A549 (cell line): ENCODE results near the gene HS6ST3. TPM values are rescaled to one million over a fixed set of nuclear protein-coding genes. Genes with fewer than 3 reads are reported as not detected.

Source experiments
- ATAC-seq, 2 experiments: fragments of 200-7000 bp in 1 of 2; fragments of >200 bp in 1 of 2; cut with Nextera tagmentation in 1 of 2; cut with Tn5 transposase in 1 of 2; 3 replicates each; pipeline versions ENCODE4 v1.8.0 to v1.9.1; 2018 to 2020; ENCODE audit warnings: mild to moderate bottlenecking in 1 of 2, moderate library complexity in 1 of 2
- CTCF ChIA-PET: fragments of 300-600 bp; sonication (Branson Sonifier 250); formaldehyde crosslinking; extraction: SDS; loops from one replicate; lab custom pipeline; 2021; ENCODE audit warnings: antibody characterized with exemption, inconsistent platforms; lab: Yijun Ruan, JAX
- POLR2A ChIA-PET: fragments of 350-600 bp; formaldehyde crosslinking; extraction: SDS; loops from one replicate; lab custom pipeline; 2021; ENCODE audit warnings: antibody characterized with exemption, inconsistent platforms; lab: Yijun Ruan, JAX
- DNase-seq, 2 experiments: peaks; one replicate each; pipeline versions ENCODE4 v3.0.0 to v3.0.0-alpha.2; 2011 to 2016; ENCODE audit warnings: low read depth in 1 of 2, low spot score in 1 of 2
- FAIRE-seq: peaks from 2 replicates; lab custom pipeline; 2011; peaks lifted over from hg19 to GRCh38; lab: Jason Lieb, UNC
- H3K27ac ChIP-seq, 2 experiments: fragments of >200 bp; sonication (Bioruptor Twin); formaldehyde crosslinking; 3 replicates each; pipeline ENCODE4 v1.5.1; 2016 to 2017
- H3K4me1 ChIP-seq: fragments of >200 bp; sonication (Bioruptor Twin); formaldehyde crosslinking; 3 replicates; pipeline ENCODE4 v1.6.1; 2016
- H3K4me2 ChIP-seq: fragments of >200 bp; sonication (Bioruptor Twin); formaldehyde crosslinking; 3 replicates; pipeline ENCODE4 v1.6.1; 2016
- H3K4me3 ChIP-seq: fragments of >200 bp; sonication (Bioruptor Twin); formaldehyde crosslinking; 3 replicates; pipeline ENCODE4 v1.5.1; 2016
- H3K9me3 ChIP-seq: fragments of >200 bp; sonication (Bioruptor Twin); formaldehyde crosslinking; 3 replicates; pipeline ENCODE4 v1.6.1; 2016
- CBX2 ChIP-seq: fragments of 200-600 bp; sonication (generic); IDR thresholded peaks from 2 replicates; pipeline ENCODE4 v1.6.1; 2016; ENCODE audit warnings: low read depth, mild to moderate bottlenecking, borderline replicate concordance
- CEBPB ChIP-seq, 2 experiments: fragments of >200 bp in 1 of 2; sonication (Bioruptor Twin) in 1 of 2; formaldehyde crosslinking in 1 of 2; IDR thresholded peaks; 2 replicates each; pipeline ENCODE4 v1.6.1; 2012 to 2016
- CHD4 ChIP-seq: fragments of 200-600 bp; sonication (generic); IDR thresholded peaks from 2 replicates; pipeline ENCODE4 v1.6.1; 2016; ENCODE audit warnings: antibody characterized with exemption, mild to moderate bottlenecking, borderline replicate concordance
- EHF ChIP-seq: fragments of 250-450 bp; sonication (Bioruptor Pico); IDR thresholded peaks from 2 replicates; pipeline ENCODE4 v1.5.0; 2020; ENCODE audit warnings: mild to moderate bottlenecking
- EHMT2 ChIP-seq: fragments of 200-600 bp; sonication (generic); IDR thresholded peaks from 2 replicates; pipeline ENCODE4 v1.6.1; 2016; ENCODE audit warnings: antibody characterized with exemption, low read depth, mild to moderate bottlenecking, moderate library complexity
- ELK1 ChIP-seq: fragments of 150-350 bp; IDR thresholded peaks from 2 replicates; pipeline ENCODE4 v1.6.1; 2014; ENCODE audit warnings: low read depth, mild to moderate bottlenecking, low read length
- EP300 ChIP-seq, 2 experiments: fragments of >200 bp; sonication (Bioruptor Twin); formaldehyde crosslinking; IDR thresholded peaks; 2 replicates in 1 of 2; 3 replicates in 1 of 2; pipeline ENCODE4 v1.6.1; 2016 to 2017
- ESRRA ChIP-seq: fragments of 150-350 bp; IDR thresholded peaks from 2 replicates; pipeline ENCODE4 v1.6.1; 2014; ENCODE audit warnings: mild to moderate bottlenecking, low read length, borderline replicate concordance
- FOSB ChIP-seq: fragments of 250-450 bp; sonication (Bioruptor Pico); IDR thresholded peaks from 2 replicates; pipeline ENCODE4 v1.5.0; 2020; ENCODE audit warnings: mild to moderate bottlenecking, moderate library complexity
- HOXB13 ChIP-seq: fragments of 250-450 bp; sonication (Bioruptor Pico); IDR thresholded peaks from 2 replicates; pipeline ENCODE4 v1.5.0; 2020; ENCODE audit warnings: low read depth, mild to moderate bottlenecking, moderate library complexity
- JUN ChIP-seq, 2 experiments: fragments of >200 bp; sonication (Bioruptor Twin); formaldehyde crosslinking; IDR thresholded peaks; 2 replicates in 1 of 2; 3 replicates in 1 of 2; pipeline ENCODE4 v1.6.1; 2016 to 2017
- JUNB ChIP-seq: fragments of >200 bp; sonication (Bioruptor Twin); formaldehyde crosslinking; IDR thresholded peaks from 2 replicates; pipeline ENCODE4 v1.6.1; 2016
- KDM1A ChIP-seq: fragments of 200-600 bp; sonication (generic); IDR thresholded peaks from 2 replicates; pipeline ENCODE4 v1.6.1; 2016; ENCODE audit warnings: low read depth, mild to moderate bottlenecking
- KDM5A ChIP-seq: fragments of 200-600 bp; sonication (generic); IDR thresholded peaks from 2 replicates; pipeline ENCODE4 v1.6.1; 2016; ENCODE audit warnings: antibody characterized with exemption, mild to moderate bottlenecking
- MYC ChIP-seq: IDR thresholded peaks from 2 replicates; pipeline ENCODE4 v1.6.1; 2012; ENCODE audit warnings: mild to moderate bottlenecking, inconsistent platforms, low read length, improper control_type of control experiment, borderline replicate concordance
- NFE2L2 ChIP-seq: fragments of 150-350 bp; conservative IDR thresholded peaks from 2 replicates; pipeline ENCODE4 v1.6.1; 2014; ENCODE audit warnings: low read length
- NPAS2 ChIP-seq: fragments of 250-450 bp; sonication (Bioruptor Pico); IDR thresholded peaks from 2 replicates; pipeline ENCODE4 v1.8.0; 2022; ENCODE audit warnings: mild to moderate bottlenecking, moderate library complexity, borderline replicate concordance
- NR3C1 ChIP-seq: fragments of >200 bp; sonication (Bioruptor Twin); formaldehyde crosslinking; IDR thresholded peaks from 3 replicates; pipeline ENCODE4 v1.6.1; 2017
- PHF8 ChIP-seq: fragments of 200-600 bp; sonication (generic); IDR thresholded peaks from 2 replicates; pipeline ENCODE4 v1.6.1; 2016; ENCODE audit warnings: low read depth, mild to moderate bottlenecking, antibody characterized with exemption, moderate library complexity, borderline replicate concordance
- POLR2A ChIP-seq: IDR thresholded peaks from 2 replicates; pipeline ENCODE4 v1.6.1; 2012; ENCODE audit warnings: mild to moderate bottlenecking, low read length
- RARB ChIP-seq: fragments of 250-450 bp; sonication (Bioruptor Pico); IDR thresholded peaks from 2 replicates; pipeline ENCODE4 v1.8.0; 2021; ENCODE audit warnings: mild to moderate bottlenecking, moderate library complexity
- RCOR1 ChIP-seq: fragments of 150-350 bp; IDR thresholded peaks from 2 replicates; pipeline ENCODE4 v1.6.1; 2014; ENCODE audit warnings: antibody characterized with exemption, low read length, low read depth
- SREBF2 ChIP-seq: fragments of 450-650 bp; IDR thresholded peaks from 2 replicates; pipeline ENCODE4 v1.6.1; 2014; ENCODE audit warnings: mild to moderate bottlenecking, moderate library complexity
- TFCP2L1 ChIP-seq: fragments of 250-450 bp; sonication (Bioruptor Pico); IDR thresholded peaks from 2 replicates; pipeline ENCODE4 v1.5.0; 2021; ENCODE audit warnings: mild to moderate bottlenecking
- USF2 ChIP-seq: fragments of 450-650 bp; IDR thresholded peaks from 2 replicates; pipeline ENCODE4 v1.6.1; 2014; ENCODE audit warnings: antibody characterized with exemption
- ZFP36 ChIP-seq: fragments of 450-650 bp; IDR thresholded peaks from 2 replicates; pipeline ENCODE4 v1.6.1; 2014; ENCODE audit warnings: borderline replicate concordance; ENCODE audit not compliant: partially characterized antibody
- ZNF302 ChIP-seq: fragments of 250-450 bp; sonication (Bioruptor Pico); IDR thresholded peaks from 2 replicates; pipeline ENCODE4 v1.9.0; 2021; ENCODE audit warnings: inconsistent platforms, mild to moderate bottlenecking, moderate library complexity
- WGBS: methylation state at CpG from one replicate; pipeline ENCODE4 v1.1.6; 2017; ENCODE audit errors: missing lambda C conversion rate; 5-methylcytosine and 5-hydroxymethylcytosine counted together
- polyA plus RNA-seq, 4 experiments: library from polyadenylated mRNA; depleted of rRNA in 3 of 4; stranded (reverse); fragments of >200 nt; fragmentation: RNase III in 1 of 4; extraction: RNeasy Plus Mini Kit Qiagen cat#74134 plus additional on column Dnase treatment in 1 of 4; gene quantifications; 2 replicates in 3 of 4; 3 replicates in 1 of 4; pipeline ENCODE4 v1.2.3, GENCODE V29; 2011 to 2017
- TF ChIP-seq, protein P1 (sequence below): fragments of 250-450 bp; sonication (Bioruptor Pico); IDR thresholded peaks from 2 replicates; pipeline ENCODE4 v1.5.0; 2021; ENCODE audit warnings: mild to moderate bottlenecking, moderate library complexity, borderline replicate concordance
- TF ChIP-seq, protein P2 (sequence below): IDR thresholded peaks from 2 replicates; pipeline ENCODE4 v1.6.1; 2012
- TF ChIP-seq, protein P3 (sequence below): IDR thresholded peaks from 2 replicates; pipeline ENCODE4 v1.6.1; 2012; ENCODE audit warnings: low read depth, borderline replicate concordance

The HS6ST3 gene
- polyA plus RNA-seq, 2 of the 4 experiments (the other 2 are of a cell fraction), result not detected

DNA sequence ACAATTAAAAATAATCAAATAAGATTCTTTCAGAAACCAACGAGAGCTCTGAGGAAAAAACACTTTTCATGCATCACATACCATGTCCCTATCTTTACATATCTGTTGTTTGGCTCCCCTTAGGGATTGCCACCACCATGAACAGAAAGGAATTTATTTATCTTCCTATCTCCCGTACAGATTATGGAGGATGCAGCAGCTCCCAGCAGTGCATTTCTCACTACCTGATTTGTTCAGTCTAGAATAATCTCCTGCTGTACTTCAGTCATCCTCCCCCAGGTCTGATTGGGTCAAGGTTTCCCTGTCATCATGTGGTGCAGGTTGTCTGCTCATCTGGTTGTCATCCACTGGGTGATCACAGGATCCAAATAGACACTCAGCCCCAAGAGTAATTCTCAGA, 453.1 kb downstream of the HS6ST3 start:
- no peaks in the 10 kb centered on the region for H3K4me1 ChIP-seq
- ATAC-seq (no peak), FAIRE-seq (no peak), DNase-seq (no peak)
- no peak overlapping the region for H3K4me2 ChIP-seq
- no peak for TF ChIP-seq RCOR1
- TF ChIP-seq CEBPB (IDR thresholded peaks at IDR 0.05), result no peak
- no peak for TF ChIP-seq NPAS2
- WGBS, result 11% methylated on average over 2 of the region's 2 CpGs
- CTCF ChIA-PET, result no interaction called here
- POLR2A ChIA-PET, result no interaction called here
- H3K4me3 ChIP-seq, result no peak overlapping the region
- no peak overlapping the region for H3K27ac ChIP-seq
- H3K9me3 ChIP-seq, result no peaks in the 10 kb centered on the region

DNA sequence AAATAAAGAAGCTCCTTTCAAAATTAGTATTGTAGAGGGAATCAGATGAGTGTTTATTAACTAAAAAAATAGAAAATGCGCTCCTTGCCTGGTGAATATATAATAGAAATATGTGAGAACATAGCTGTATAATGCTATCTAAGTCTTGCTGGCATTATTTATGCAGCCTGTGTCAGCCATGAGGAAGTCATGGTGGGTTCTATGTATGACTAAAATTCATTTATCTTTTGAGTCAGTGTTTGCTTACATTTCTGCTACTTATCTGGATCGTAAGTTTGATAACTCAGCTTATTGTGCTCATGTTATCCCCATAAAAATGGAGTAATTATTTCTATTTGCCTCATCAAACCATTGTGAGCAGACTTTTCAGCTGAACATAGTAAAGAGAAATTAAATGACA, 455.1 kb downstream of the HS6ST3 start:
- DNase-seq (no peak), FAIRE-seq (no peak), ATAC-seq (no peak)
- ChIA-PET POLR2A (no interaction called here), CTCF (no interaction called here)
- no peak overlapping the region for H3K4me3 ChIP-seq
- no peak overlapping the region for H3K4me2 ChIP-seq
- H3K4me1 ChIP-seq, result no peaks in the 10 kb centered on the region
- TF ChIP-seq KDM1A (no peak), USF2 (no peak), NFE2L2 (no peak), ZNF302 (CRISPR knock-in tag) (no peak), POLR2A (no peak), MYC (no peak), FOSB (CRISPR knock-in tag) (no peak), EP300 (IDR thresholded peaks at IDR 0.05) (no peak), ZFP36 (no peak), SREBF2 (no peak), RARB (no peak), CHD4 (no peak), EHMT2 (no peak), CEBPB (IDR thresholded peaks at IDR 0.05) (no peak), ESRRA (no peak), EHF (CRISPR knock-in tag) (no peak), HOXB13 (CRISPR knock-in tag) (no peak), JUN (IDR thresholded peaks at IDR 0.05) (no peak)
- TF ChIP-seq, protein P1, sequence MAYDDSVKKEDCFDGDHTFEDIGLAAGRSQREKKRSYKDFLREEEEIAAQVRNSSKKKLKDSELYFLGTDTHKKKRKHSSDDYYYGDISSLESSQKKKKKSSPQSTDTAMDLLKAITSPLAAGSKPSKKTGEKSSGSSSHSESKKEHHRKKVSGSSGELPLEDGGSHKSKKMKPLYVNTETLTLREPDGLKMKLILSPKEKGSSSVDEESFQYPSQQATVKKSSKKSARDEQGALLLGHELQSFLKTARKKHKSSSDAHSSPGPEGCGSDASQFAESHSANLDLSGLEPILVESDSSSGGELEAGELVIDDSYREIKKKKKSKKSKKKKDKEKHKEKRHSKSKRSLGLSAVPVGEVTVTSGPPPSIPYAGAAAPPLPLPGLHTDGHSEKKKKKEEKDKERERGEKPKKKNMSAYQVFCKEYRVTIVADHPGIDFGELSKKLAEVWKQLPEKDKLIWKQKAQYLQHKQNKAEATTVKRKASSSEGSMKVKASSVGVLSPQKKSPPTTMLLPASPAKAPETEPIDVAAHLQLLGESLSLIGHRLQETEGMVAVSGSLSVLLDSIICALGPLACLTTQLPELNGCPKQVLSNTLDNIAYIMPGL (CRISPR knock-in tag), result no peak
- TF ChIP-seq, protein P2, sequence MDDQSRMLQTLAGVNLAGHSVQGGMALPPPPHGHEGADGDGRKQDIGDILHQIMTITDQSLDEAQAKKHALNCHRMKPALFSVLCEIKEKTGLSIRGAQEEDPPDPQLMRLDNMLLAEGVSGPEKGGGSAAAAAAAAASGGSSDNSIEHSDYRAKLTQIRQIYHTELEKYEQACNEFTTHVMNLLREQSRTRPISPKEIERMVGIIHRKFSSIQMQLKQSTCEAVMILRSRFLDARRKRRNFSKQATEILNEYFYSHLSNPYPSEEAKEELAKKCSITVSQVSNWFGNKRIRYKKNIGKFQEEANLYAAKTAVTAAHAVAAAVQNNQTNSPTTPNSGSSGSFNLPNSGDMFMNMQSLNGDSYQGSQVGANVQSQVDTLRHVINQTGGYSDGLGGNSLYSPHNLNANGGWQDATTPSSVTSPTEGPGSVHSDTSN, result no peak
- WGBS, result 0% methylated on average over 2 of the region's 2 CpGs
- no peak overlapping the region for H3K27ac ChIP-seq
- no peaks in the 10 kb centered on the region for H3K9me3 ChIP-seq

- H3K27ac ChIP-seq, result no peak overlapping the region
- no peak overlapping the region for H3K4me2 ChIP-seq
- no peaks in the 10 kb centered on the region for H3K4me1 ChIP-seq
- no peak for FAIRE-seq
- no peak for TF ChIP-seq HOXB13 (CRISPR knock-in tag)
- TF ChIP-seq, protein P1 (CRISPR knock-in tag), result no peak
- TF ChIP-seq TFCP2L1, result no peak
- TF ChIP-seq, protein P3, sequence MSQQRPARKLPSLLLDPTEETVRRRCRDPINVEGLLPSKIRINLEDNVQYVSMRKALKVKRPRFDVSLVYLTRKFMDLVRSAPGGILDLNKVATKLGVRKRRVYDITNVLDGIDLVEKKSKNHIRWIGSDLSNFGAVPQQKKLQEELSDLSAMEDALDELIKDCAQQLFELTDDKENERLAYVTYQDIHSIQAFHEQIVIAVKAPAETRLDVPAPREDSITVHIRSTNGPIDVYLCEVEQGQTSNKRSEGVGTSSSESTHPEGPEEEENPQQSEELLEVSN, result no peak
- TF ChIP-seq ELK1, result no peak
- no peak for TF ChIP-seq PHF8
- no peak for TF ChIP-seq ESRRA
- TF ChIP-seq ZNF302 (CRISPR knock-in tag), result no peak
- TF ChIP-seq CHD4, result no peak
- TF ChIP-seq NR3C1, result no peak
- no peak for TF ChIP-seq KDM5A
- no peak for TF ChIP-seq CBX2
- no peak for TF ChIP-seq JUNB
- no peak for ATAC-seq
- DNase-seq, result no peak
- no peaks in the 10 kb centered on the region for H3K9me3 ChIP-seq
- POLR2A ChIA-PET, result no interaction called here
- 25% methylated on average over 3 of the region's 3 CpGs for WGBS
- CTCF ChIA-PET, result no interaction called here
- H3K4me3 ChIP-seq, result no peak overlapping the region
Observed at GRCh38 chr13:96546463-96546862, 456.6 kb downstream of the HS6ST3 start.
